RWPE1 (cell line): Measurements from ENCODE around the gene MYO3A.
"Not testable (repeated sequence)": the region's sequence is repeated elsewhere in the genome, so short reads cannot be mapped to it uniquely, and the experiment has no call there.

Experiments
- CTCF ChIA-PET: fragments of 350-600 bp; sonication (Branson Sonifier 250); formaldehyde crosslinking; extraction: SDS; loops from one replicate; lab custom pipeline; 2021; lab: Yijun Ruan, JAX
- POLR2A ChIA-PET: fragments of 400-600 bp; formaldehyde crosslinking; extraction: SDS; loops from one replicate; lab custom pipeline; 2020; ENCODE audit warnings: antibody characterized with exemption; ENCODE audit not compliant: low non-redundant PET; lab: Yijun Ruan, JAX
- DNase-seq: peaks from one replicate; pipeline ENCODE4 v3.0.0; 2012; ENCODE audit warnings: low spot score
- H3K27ac ChIP-seq: fragments of 450-650 bp; 2 replicates; pipeline ENCODE4 v1.5.1; 2017
- CTCF ChIP-seq: fragments of 450-650 bp; conservative IDR thresholded peaks from 2 replicates; pipeline ENCODE4 v1.5.1; 2017; ENCODE audit warnings: low read depth, mild to moderate bottlenecking

MYO3A gene

GRCh38 chr10:25988583-25988982 lies 54.6 kb downstream of the MYO3A start:
- CTCF ChIA-PET = no interaction called here
- POLR2A ChIA-PET = no interaction called here
- no peak for TF ChIP-seq CTCF
- no peak overlapping the region for H3K27ac ChIP-seq
- no peak for DNase-seq

- no peak for TF ChIP-seq CTCF
- no peak overlapping the region for H3K27ac ChIP-seq
- DNase-seq = no peak
- ChIA-PET POLR2A (no interaction called here), CTCF (no interaction called here)
Measured at GRCh38 chr10:25989951-25990350, 55.9 kb downstream of the MYO3A start.

- no peak for TF ChIP-seq CTCF
- H3K27ac ChIP-seq = no peak overlapping the region
- ChIA-PET CTCF (interaction anchor here (0.6 kb wide), 1 partner anchor 11 kb away, joined by 4 read pairs; no protein-coding TSS in a partner anchor), POLR2A (no interaction called here)
- DNase-seq = no peak
Measured at GRCh38 chr10:25999295-25999981, 65.4 kb downstream of the MYO3A start.

GRCh38 chr10:26000971-26001370 lies 66.9 kb downstream of the MYO3A start:
- DNase-seq = no peak
- ChIA-PET POLR2A (no interaction called here), CTCF (no interaction called here)
- TF ChIP-seq CTCF = no peak
- no peak overlapping the region for H3K27ac ChIP-seq

- POLR2A ChIA-PET, CTCF ChIA-PET, H3K27ac ChIP-seq, DNase-seq: not testable (repeated sequence)
Measured at GRCh38 chr10:26002466-26002865, 68.4 kb downstream of the MYO3A start.

GRCh38 chr10:26015092-26015491 lies 81.1 kb downstream of the MYO3A start:
- H3K27ac ChIP-seq = no peak overlapping the region
- no peak for DNase-seq
- ChIA-PET CTCF (interaction anchor here (0.7 kb wide), 1 partner anchor 1384 kb away, joined by 3 read pairs; no protein-coding TSS in a partner anchor), POLR2A (no interaction called here)
- TF ChIP-seq CTCF = no peak

GRCh38 chr10:26022831-26023230 lies 88.8 kb downstream of the MYO3A start:
- ChIA-PET CTCF (no interaction called here), POLR2A (no interaction called here)
- no peak for TF ChIP-seq CTCF
- no peak for DNase-seq
- no peak overlapping the region for H3K27ac ChIP-seq
